Motor neuron (in vitro differentiated cells): Measurements from ENCODE around the gene QSER1. TPM values are rescaled to one million over a fixed set of nuclear protein-coding genes. Genes with fewer than 3 reads are reported as not detected.

Experiments used
- ATAC-seq, 8 experiments: fragments of 200-7000 bp; cut with Tn5 transposase; replicated peaks in 6 of 8; 2 replicates each; pipeline ENCODE4 v1.8.0; 2021; ENCODE audit warnings: mild to moderate bottlenecking in 8 of 8, moderate library complexity in 8 of 8
- H3K27ac ChIP-seq, 2 donors: fragments of 250-450 bp; sonication (Bioruptor Pico); 2 replicates each; pipeline ENCODE4 v1.9.0; 2021; ENCODE audit warnings: antibody characterized with exemption in 2 of 2, mild to moderate bottlenecking in 2 of 2, moderate library complexity in 1 of 2
- H3K4me1 ChIP-seq, 2 donors: fragments of 250-450 bp; sonication (Bioruptor Pico); replicated peaks in 1 of 2; 2 replicates each; pipeline ENCODE4 v1.6.1; 2021; ENCODE audit warnings: antibody characterized with exemption in 2 of 2, mild to moderate bottlenecking in 2 of 2, moderate library complexity in 1 of 2
- H3K4me3 ChIP-seq, 5 donors: fragments of 250-450 bp; sonication (Bioruptor Pico); 2 replicates each; pipeline ENCODE4 v1.9.0; 2021; ENCODE audit warnings: antibody characterized with exemption in 5 of 5, mild to moderate bottlenecking in 5 of 5, moderate library complexity in 4 of 5
- WGBS, 10 experiments: fragments of 450-650 bp; shearing (Covaris generic); methylation state at CpG; one replicate each; pipeline ENCODE4 v1.0.0; 2022; 5-methylcytosine and 5-hydroxymethylcytosine counted together
- in situ Hi-C, 9 experiments: fragments of 400-800 bp; cut with MboI; loops; one replicate each; pipeline ENCODE4 v1.15.0; 2021; ENCODE audit warnings: low sequenced_read_pairs in 9 of 9, low pct_unique_long_range_greater_than_20kb in 2 of 9; ENCODE audit not compliant: unreplicated experiment in 9 of 9
- total RNA-seq, 8 experiments: library from RNA; unstranded; fragments of 300-600 nt; gene quantifications; 2 replicates each; pipeline versions ENCODE4 v1.2.3 to v1.2.4, GENCODE V29; 2022

QSER1 gene
- total RNA-seq, 8 experiments from 2014 or later, result 22.5 to 96.3 (median 41.3) TPM

DNA sequence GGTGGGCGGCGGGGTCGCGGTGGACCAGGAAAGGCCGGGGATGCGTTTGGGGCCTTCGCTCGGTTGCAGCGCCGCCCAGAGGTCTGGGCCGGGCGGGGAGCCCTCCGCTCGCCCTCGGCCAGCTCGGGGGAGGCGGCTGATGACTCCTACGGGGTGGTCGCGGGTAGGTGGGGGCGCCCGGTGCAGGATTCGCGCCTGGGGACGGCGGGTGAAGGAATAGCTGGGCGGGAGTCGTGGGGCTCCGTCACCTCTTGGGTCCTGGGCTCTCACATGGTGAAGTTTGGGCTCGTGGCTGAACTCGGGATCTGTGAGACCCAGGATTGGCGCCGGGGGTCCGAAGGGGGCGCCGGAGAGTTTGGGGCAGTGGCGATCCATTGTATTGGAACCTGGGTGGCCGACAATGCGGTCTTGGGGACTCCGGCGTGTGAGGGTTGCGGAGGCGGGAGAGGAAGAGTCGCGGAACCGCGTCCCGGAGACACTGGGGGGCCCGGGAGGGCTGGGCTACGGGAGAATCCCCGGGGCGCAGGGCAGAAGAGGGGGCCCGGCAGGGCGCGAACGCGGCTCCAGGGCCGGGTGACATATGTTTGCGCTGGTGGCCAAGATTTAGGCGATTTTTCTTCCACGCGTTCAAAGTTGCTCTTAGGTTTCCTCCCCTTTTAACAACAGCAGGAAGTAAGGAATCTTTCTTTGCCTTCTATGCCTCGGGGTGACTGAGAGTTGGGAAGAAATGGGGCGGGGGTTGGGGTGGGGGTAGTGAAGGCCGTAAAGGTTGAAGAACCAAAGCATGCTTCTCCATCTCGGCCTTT lies 935 bp downstream of the QSER1 start:
- Histone ChIP-seq H3K27ac (peak overlapping the region; percentile 94 to 98), H3K4me3 (peak overlapping the region; percentile 48 to 89 (median 80)), H3K4me1 (peaks cover 4 to 16% of the 10 kb centered on the region in 2 donors)
- ATAC-seq, result peak; percentile 36 to 63 (median 59)
- in situ Hi-C loops, result no loop called here
- WGBS, 10 experiments, result 0% methylated on average over 2 of the region's 66 CpGs; no CpG with 5 or more reads in 8 of the 10 experiments

DNA sequence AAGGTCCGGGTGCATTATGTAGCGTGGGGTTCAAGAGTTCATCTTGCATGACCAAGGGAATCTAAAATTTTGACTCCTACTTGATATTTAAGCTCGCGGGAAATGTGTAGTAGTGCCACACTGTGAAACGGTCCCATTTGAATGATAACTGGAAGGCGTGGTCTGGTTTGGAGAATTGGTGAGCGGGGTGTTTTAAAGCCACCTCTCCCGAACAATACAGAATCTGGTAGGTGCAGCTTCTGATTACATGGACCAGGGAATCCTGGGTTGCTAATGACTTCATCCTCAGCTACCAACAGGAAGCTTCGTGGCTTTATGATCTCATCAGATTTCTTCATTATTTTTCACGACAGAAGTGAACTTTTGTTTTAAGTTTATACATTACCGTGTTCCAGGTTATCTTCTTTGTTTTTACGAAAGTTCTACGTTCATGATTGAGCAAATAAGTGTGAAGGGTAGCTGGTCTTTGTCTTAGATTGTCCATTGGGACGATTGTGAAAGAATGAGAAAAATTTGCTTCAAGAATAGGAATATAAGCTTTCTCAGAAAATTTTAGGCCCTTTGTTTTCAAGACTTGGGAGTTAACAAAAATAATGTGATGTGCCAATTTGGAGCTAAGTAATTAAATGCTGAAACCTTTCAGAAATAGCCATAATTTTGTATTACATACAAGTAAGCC lies 1.7 kb downstream of the QSER1 start:
- ATAC-seq, result peak; percentile 33 to 56 (median 46)
- H3K27ac ChIP-seq, result peak overlapping the region; percentile 94 to 98
- in situ Hi-C loops, result no loop called here
- H3K4me1 ChIP-seq, result peaks cover 4 to 16% of the 10 kb centered on the region in 2 donors
- 0 to 10% (median 2%) methylated on average over 5 to 14 of the region's 14 CpGs; no CpG with 5 or more reads in 1 of the 10 experiments for WGBS, 10 experiments
- H3K4me3 ChIP-seq, result peak overlapping the region; percentile 48 to 89 (median 80)

DNA sequence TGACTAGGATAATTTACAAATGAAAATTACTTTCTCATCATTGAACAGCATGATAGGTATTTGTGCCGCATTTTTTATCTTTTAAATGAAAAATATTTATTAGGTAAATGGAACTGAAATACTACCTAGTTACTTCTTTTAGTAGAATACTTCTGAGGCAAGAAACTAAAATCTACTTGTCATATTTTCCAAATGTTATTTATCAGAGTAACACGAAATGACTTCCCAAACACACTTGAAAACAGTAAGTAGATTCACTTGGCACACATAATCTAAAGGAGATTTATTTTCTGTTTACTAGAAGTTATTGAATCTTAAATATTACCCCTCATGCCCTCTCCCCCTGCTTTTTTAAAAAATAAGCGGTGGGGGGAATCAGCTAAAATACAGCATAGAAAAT lies 2.3 kb downstream of the QSER1 start:
- 0 to 100% (median 24%) methylated on average over 1 to 3 of the region's 3 CpGs; no CpG with 5 or more reads in 1 of the 10 experiments for WGBS, 10 experiments
- peak overlapping the region; percentile 48 to 89 (median 80) for H3K4me3 ChIP-seq
- ATAC-seq, result no peak
- peak overlapping the region; percentile 94 to 98 for H3K27ac ChIP-seq
- in situ Hi-C loops, result no loop called here
- peaks cover 4 to 16% of the 10 kb centered on the region in 2 donors for H3K4me1 ChIP-seq

DNA sequence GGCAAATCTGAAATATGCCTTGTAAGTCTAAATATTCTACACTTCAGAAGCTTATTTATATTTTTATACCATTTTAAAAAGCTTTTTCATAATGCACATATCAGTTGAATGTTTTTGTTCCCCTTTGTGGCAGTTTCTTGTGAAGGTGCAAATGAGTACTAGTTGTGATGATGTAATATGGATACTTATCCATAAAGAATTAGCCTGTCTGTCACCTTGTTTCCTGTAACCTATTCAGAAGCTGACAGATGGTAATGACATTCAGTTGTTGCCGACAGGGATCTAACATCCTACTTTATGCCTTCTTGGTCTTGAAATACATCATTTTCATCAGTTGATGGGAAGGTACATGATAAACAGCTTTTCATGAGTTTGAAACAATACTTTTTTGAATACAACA lies 2.9 kb downstream of the QSER1 start:
- Histone ChIP-seq H3K4me3 (peak overlapping the region; percentile 48 to 89 (median 80)), H3K4me1 (peaks cover 4 to 16% of the 10 kb centered on the region in 2 donors), H3K27ac (no peak overlapping the region)
- ATAC-seq, result no peak
- in situ Hi-C loops, result no loop called here
- 0 to 75% (median 30%) methylated on average over 1 of the region's 1 CpG; no CpG with 5 or more reads in 4 of the 10 experiments for WGBS, 10 experiments

- Histone ChIP-seq H3K4me3 (no peak overlapping the region), H3K27ac (no peak overlapping the region), H3K4me1 (peaks cover 4 to 10% of the 10 kb centered on the region in 2 donors)
- in situ Hi-C loops, result no loop called here
- 50 to 100% (median 100%) methylated on average over 1 of the region's 1 CpG; no CpG with 5 or more reads in 3 of the 10 experiments for WGBS, 10 experiments
- no peak for ATAC-seq
Observed at GRCh38 chr11:32897103-32897502, 4.5 kb downstream of the QSER1 start.

DNA sequence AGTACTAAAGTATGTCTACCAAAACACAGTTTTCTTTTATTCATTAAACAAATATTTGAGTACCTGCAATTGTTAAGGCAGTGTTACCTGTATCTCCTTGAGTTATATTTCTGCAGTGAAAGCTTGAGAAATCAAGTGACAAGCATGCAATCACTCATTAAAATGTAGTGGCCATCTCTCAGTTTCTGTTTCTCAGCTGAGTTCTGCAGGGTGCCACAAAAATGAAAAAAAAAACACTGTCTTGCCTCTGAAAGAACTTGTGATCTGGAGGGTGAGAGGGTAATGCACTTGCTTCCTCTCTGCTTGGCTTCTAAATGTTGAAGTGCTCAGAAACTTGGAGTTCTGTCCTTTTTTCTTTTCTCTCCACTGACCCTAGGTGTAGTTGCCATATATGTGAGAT lies 6.8 kb downstream of the QSER1 start:
- Histone ChIP-seq H3K4me1 (peaks cover 4 to 10% of the 10 kb centered on the region in 2 donors), H3K4me3 (no peak overlapping the region), H3K27ac (no peak overlapping the region)
- no peak for ATAC-seq
- in situ Hi-C loops, result no loop called here

DNA sequence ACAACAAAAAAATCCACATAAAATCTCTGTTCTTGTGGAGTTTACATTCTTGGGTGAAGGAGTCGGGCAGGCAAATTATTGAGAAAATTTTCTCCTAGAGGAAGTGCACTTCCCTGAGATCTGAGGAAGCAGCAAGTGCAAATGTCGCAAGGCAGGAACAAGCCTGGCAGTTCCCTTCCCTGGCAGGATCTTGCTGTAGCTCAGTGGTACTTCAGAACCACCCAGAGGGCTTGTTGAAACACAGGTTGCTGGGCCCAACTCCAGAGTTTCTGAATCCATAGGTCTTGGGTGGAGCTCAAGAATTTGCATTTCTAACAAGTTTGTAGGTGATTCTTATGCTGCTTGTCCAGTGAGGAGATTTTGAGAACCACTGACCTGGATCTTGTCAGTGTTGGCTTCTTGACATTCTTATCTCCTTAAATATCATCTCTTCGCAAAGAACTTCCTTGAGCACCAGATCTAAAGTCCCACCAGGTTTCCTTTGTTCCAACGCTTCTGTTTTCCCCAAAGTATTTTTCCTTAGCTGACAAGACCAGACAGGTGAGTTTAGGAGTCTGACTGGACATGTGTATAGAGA lies 9.6 kb downstream of the QSER1 start:
- no peak for ATAC-seq
- no peak overlapping the region for H3K27ac ChIP-seq
- in situ Hi-C loops, result no loop called here
- H3K4me1 ChIP-seq, result no peaks in the 10 kb centered on the region
- WGBS, 10 experiments, result 93 to 100% (median 100%) methylated on average over 1 to 4 of the region's 4 CpGs; no CpG with 5 or more reads in 3 of the 10 experiments
- no peak overlapping the region for H3K4me3 ChIP-seq

GRCh38 chr11:32905028-32905667 lies 12.5 kb downstream of the QSER1 start:
- no peak overlapping the region for H3K27ac ChIP-seq
- H3K4me3 ChIP-seq, result no peak overlapping the region
- no peaks in the 10 kb centered on the region for H3K4me1 ChIP-seq
- ATAC-seq, result peak in 3 of 8 experiments; percentile 51 to 67 (median 61)
- in situ Hi-C loops, result no loop called here
- 13 to 94% (median 83%) methylated on average over 1 to 3 of the region's 3 CpGs; no CpG with 5 or more reads in 1 of the 10 experiments for WGBS, 10 experiments

GRCh38 chr11:32908619-32909018 lies 16.0 kb downstream of the QSER1 start:
- in situ Hi-C loops, result no loop called here
- Histone ChIP-seq H3K4me3 (no peak overlapping the region), H3K4me1 (no peaks in the 10 kb centered on the region), H3K27ac (no peak overlapping the region)
- WGBS, 10 experiments, result 24 to 100% (median 96%) methylated on average over 1 to 5 of the region's 6 CpGs
- ATAC-seq, result peak in 2 of 8 experiments; percentile 60 to 64

- Histone ChIP-seq H3K27ac (no peak overlapping the region), H3K4me3 (no peak overlapping the region), H3K4me1 (no peaks in the 10 kb centered on the region)
- no peak for ATAC-seq
- in situ Hi-C loops, result no loop called here
- WGBS, 10 experiments, result 85 to 100% (median 100%) methylated on average over 1 to 3 of the region's 3 CpGs; no CpG with 5 or more reads in 2 of the 10 experiments
Observed at GRCh38 chr11:32911413-32911812, 18.8 kb downstream of the QSER1 start.

- ATAC-seq, result no peak
- in situ Hi-C loops, result no loop called here
- Histone ChIP-seq H3K4me3 (no peak overlapping the region), H3K27ac (no peak overlapping the region), H3K4me1 (no peaks in the 10 kb centered on the region)
- WGBS, 10 experiments, result 86 to 100% (median 94%) methylated on average over 1 to 7 of the region's 7 CpGs; no CpG with 5 or more reads in 1 of the 10 experiments
Observed at GRCh38 chr11:32913445-32913844, 20.8 kb downstream of the QSER1 start.

- Histone ChIP-seq H3K4me3 (no peak overlapping the region), H3K27ac (no peak overlapping the region), H3K4me1 (no peaks in the 10 kb centered on the region)
- ATAC-seq, result no peak
- in situ Hi-C loops, result no loop called here
- WGBS, 10 experiments, result 80 to 100% (median 100%) methylated on average over 1 of the region's 1 CpG; no CpG with 5 or more reads in 5 of the 10 experiments
Observed at GRCh38 chr11:32916361-32916760, 23.8 kb downstream of the QSER1 start.

DNA sequence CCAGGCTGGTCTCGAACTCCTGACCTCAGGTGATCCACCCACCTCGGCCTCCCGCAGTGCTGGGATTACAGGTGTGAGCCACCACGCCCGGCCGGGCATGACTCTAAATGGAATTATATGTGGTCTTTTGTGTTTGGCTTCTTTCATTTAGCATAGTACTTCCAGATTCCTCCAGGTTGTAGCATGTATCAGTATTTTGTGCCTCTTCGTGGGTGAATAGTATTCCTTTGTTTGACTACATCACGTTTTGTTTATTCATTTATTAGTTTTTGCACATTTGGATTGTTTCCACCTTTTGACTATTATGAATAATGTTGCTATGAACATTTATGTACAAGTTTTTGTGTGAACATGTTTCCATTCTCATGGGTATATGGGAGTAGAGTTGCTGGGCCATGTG lies 24.4 kb downstream of the QSER1 start:
- WGBS, 10 experiments, result 84 to 100% (median 100%) methylated on average over 2 to 8 of the region's 8 CpGs; no CpG with 5 or more reads in 3 of the 10 experiments
- in situ Hi-C loops, result no loop called here
- no peak overlapping the region for H3K27ac ChIP-seq
- H3K4me1 ChIP-seq, result no peaks in the 10 kb centered on the region
- H3K4me3 ChIP-seq, result no peak overlapping the region
- no peak for ATAC-seq
